Measurements from ENCODE around the gene GLRA3.
"Not testable (repeated sequence)": the region's sequence is repeated elsewhere in the genome, so short reads cannot be mapped to it uniquely, and the experiment has no call there.

The GLRA3 gene

GRCh38 chr4:174648812-174649211, 180.2 kb downstream of the GLRA3 start:
- no peak for DNase-seq

- DNase-seq = no peak
Measured at GRCh38 chr4:174646326-174646725, 182.7 kb downstream of the GLRA3 start.

- no peak for DNase-seq
Measured at GRCh38 chr4:174640146-174640545, 188.9 kb downstream of the GLRA3 start.

GRCh38 chr4:174635732-174636131, 193.3 kb downstream of the GLRA3 start:
- no peak for DNase-seq

GRCh38 chr4:174633399-174633798, 195.6 kb downstream of the GLRA3 start:
- no peak for DNase-seq

- DNase-seq = no peak
Measured at GRCh38 chr4:174631901-174632758, 196.9 kb downstream of the GLRA3 start.

- DNase-seq = not testable (repeated sequence)
Measured at GRCh38 chr4:174629907-174630450, 199.1 kb downstream of the GLRA3 start.

- no peak for DNase-seq
Measured at GRCh38 chr4:174629265-174629664, 199.8 kb downstream of the GLRA3 start.

GRCh38 chr4:174628191-174628590, 200.9 kb downstream of the GLRA3 start:
- DNase-seq = no peak

GRCh38 chr4:174627473-174627872, 201.6 kb downstream of the GLRA3 start:
- no peak for DNase-seq

- no peak for DNase-seq
Measured at GRCh38 chr4:174626342-174627008, 202.6 kb downstream of the GLRA3 start.

- no peak for DNase-seq
Measured at GRCh38 chr4:174616661-174617060, 212.4 kb downstream of the GLRA3 start.

GRCh38 chr4:174613979-174614378, 215.1 kb downstream of the GLRA3 start:
- no peak for DNase-seq

- no peak for DNase-seq
Measured at GRCh38 chr4:174611792-174612191, 217.3 kb downstream of the GLRA3 start.

- DNase-seq = no peak
Measured at GRCh38 chr4:174607792-174608191, 221.3 kb downstream of the GLRA3 start.

- no peak for DNase-seq
Measured at GRCh38 chr4:174604198-174604597, 224.8 kb downstream of the GLRA3 start.

- no peak for DNase-seq
Measured at GRCh38 chr4:174600391-174600790, 228.7 kb downstream of the GLRA3 start.

- no peak for DNase-seq
Measured at GRCh38 chr4:174598800-174599199, 230.2 kb downstream of the GLRA3 start.

- no peak for DNase-seq
Measured at GRCh38 chr4:174596513-174596912, 232.5 kb downstream of the GLRA3 start.

- DNase-seq = no peak
Measured at GRCh38 chr4:174595141-174595929, 233.7 kb downstream of the GLRA3 start.

GRCh38 chr4:174593701-174594100, 235.3 kb downstream of the GLRA3 start:
- DNase-seq = no peak

- DNase-seq = no peak
Measured at GRCh38 chr4:174592985-174593335, 236.1 kb downstream of the GLRA3 start.

GRCh38 chr4:174592256-174592984, 236.6 kb downstream of the GLRA3 start:
- no peak for DNase-seq

Data from activated CD8-positive, alpha-beta memory T cell treated with anti-CD3 and anti-CD28 coated beads, Interleukin-2, amount 50 U/mL, for 4 hours (primary cell).